ENCODE results near the gene RER1. TPM values are rescaled to one million over a fixed set of nuclear protein-coding genes. Genes with fewer than 3 reads are reported as not detected.

RER1 gene
- total and polyA plus RNA-seq, 9 donors: 51.0 to 224 (median 99.0) TPM

DNA sequence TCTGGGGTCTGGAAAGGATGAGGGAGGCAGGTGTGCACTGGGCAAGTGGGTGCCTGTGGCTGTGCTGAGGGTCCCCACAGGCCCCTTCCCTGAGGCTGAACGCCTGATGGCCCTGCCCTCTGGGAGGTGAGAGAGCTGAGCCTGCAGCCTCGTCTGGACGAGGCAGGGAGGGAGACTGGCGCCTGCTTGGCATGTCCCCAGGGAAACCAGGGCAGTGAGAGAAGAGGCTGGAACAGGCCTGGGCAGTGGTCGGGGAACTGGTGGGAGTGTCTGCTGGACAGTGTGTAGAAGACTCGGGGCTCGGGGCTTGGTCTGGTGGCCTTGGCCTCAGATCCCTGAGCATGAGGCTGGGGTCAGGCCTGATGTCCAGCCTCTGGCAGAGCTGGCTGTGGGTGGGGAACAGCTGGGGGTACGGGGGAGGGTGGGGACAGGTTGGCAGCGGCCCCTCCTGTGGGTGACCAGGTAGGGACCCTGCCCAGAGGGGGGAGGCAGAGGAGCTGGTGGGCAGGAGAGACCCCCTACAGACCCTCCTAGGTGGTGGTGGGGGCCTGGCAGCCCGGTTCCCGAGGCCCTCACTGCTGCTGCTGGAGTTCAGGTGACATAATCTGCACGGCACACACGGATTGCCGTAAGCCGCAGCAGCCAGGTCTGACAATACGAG, 53.7 kb downstream of the RER1 start:
- TF ChIP-seq, protein P1, sequence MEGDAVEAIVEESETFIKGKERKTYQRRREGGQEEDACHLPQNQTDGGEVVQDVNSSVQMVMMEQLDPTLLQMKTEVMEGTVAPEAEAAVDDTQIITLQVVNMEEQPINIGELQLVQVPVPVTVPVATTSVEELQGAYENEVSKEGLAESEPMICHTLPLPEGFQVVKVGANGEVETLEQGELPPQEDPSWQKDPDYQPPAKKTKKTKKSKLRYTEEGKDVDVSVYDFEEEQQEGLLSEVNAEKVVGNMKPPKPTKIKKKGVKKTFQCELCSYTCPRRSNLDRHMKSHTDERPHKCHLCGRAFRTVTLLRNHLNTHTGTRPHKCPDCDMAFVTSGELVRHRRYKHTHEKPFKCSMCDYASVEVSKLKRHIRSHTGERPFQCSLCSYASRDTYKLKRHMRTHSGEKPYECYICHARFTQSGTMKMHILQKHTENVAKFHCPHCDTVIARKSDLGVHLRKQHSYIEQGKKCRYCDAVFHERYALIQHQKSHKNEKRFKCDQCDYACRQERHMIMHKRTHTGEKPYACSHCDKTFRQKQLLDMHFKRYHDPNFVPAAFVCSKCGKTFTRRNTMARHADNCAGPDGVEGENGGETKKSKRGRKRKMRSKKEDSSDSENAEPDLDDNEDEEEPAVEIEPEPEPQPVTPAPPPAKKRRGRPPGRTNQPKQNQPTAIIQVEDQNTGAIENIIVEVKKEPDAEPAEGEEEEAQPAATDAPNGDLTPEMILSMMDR (IDR thresholded peaks at IDR 0.05): no peak
- WGBS, 3 donors: 42 to 61% (median 47%) methylated on average over 14 to 16 of the region's 16 CpGs
- DNase-seq: no peak
- H3K27me3 ChIP-seq: no peaks in the 10 kb centered on the region
- no peaks in the 10 kb centered on the region for H3K4me1 ChIP-seq (ENCODE audit: insufficient read depth)
- no peak overlapping the region for H3K27ac ChIP-seq
- no peak overlapping the region for H3K4me3 ChIP-seq
- no peaks in the 10 kb centered on the region for H3K9me3 ChIP-seq
- H3K36me3 ChIP-seq: no peaks in the 10 kb centered on the region
- intact Hi-C loops (cut with DNase I): no loop called here

DNA sequence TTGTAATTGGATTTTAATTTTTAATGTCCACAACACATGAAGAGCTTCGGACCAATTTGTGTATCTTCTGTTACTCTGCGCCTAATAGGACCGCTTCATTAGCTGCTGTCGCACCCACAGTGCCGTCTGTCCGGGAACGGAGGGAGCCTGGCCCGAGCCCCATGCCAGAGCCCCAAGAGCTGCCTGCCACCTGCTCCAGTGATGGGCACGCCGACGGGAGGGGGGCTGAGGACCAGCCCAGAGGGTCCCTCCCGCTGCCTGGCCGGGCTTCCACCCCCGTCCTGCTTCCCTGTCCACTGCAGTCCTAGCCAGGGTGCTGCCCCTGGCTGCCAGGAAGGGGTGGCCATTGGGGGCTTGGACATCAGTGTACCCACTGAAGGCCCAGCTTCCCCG, 54.2 kb downstream of the RER1 start:
- Histone ChIP-seq H3K27me3 (no peaks in the 10 kb centered on the region), H3K4me3 (no peak overlapping the region), H3K36me3 (no peaks in the 10 kb centered on the region), H3K27ac (no peak overlapping the region), H3K9me3 (no peaks in the 10 kb centered on the region), H3K4me1 (ENCODE audit: insufficient read depth) (no peaks in the 10 kb centered on the region)
- TF ChIP-seq POLR2A (IDR thresholded peaks at IDR 0.05): no peak
- no peak for TF ChIP-seq EP300 (IDR thresholded peaks at IDR 0.05)
- TF ChIP-seq, protein P1 (IDR thresholded peaks at IDR 0.05): no peak
- no peak for DNase-seq
- intact Hi-C loops (cut with DNase I): no loop called here
- 58 to 69% (median 64%) methylated on average over 15 of the region's 15 CpGs for WGBS, 3 donors

DNA sequence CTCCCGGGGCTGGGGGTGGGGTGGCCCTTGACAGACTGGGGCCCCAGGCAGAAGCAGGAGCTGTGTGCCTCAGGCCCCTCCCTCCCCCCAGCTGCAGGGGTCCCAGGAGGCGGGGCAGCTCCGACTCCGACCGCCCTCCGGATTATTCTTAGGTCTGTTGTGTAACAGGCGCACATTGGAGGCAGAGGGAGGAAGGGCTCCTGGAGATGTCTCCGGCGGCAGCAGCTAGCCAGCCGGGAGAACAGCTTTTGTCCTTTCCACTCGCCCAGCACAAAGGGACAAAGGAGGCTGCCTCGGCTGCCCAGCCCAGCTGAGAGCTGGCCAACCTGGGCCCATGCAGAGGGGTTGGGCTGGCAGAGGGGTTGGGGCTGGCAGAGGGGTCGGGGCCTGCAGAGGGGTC, 54.8 kb downstream of the RER1 start:
- intact Hi-C loops (cut with DNase I): no loop called here
- no peak overlapping the region for H3K27ac ChIP-seq
- TF ChIP-seq EP300 (IDR thresholded peaks at IDR 0.05): no peak
- TF ChIP-seq, protein P1 (IDR thresholded peaks at IDR 0.05): no peak
- no peak for TF ChIP-seq POLR2A (IDR thresholded peaks at IDR 0.05)
- no peaks in the 10 kb centered on the region for H3K27me3 ChIP-seq
- no peaks in the 10 kb centered on the region for H3K9me3 ChIP-seq
- no peaks in the 10 kb centered on the region for H3K36me3 ChIP-seq
- H3K4me3 ChIP-seq: no peak overlapping the region
- WGBS, 3 donors: 6 to 10% (median 6%) methylated on average over 12 to 13 of the region's 13 CpGs
- DNase-seq: no peak
- H3K4me1 ChIP-seq (ENCODE audit: insufficient read depth): no peaks in the 10 kb centered on the region

DNA sequence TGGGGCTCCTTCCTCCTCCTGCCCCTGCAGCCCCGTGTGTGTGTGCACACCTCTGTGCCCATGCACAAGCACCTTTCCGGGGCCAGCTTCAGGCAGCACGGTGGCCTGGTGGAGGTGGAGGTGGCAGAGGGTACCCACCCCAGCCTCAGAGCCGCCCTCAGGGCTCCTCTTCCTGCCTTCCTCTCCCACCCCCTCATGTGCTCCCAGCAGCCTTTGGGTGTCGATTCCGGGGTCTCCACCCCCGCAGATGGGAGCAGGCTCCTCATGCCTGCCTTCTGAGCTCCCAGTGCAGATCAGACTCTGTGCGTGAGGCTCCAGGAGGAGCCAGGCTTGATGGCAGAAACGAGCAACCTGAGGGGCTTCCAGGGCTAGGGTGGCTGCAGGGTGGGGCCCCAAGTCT, 55.2 kb downstream of the RER1 start:
- H3K27me3 ChIP-seq: no peaks in the 10 kb centered on the region
- H3K4me1 ChIP-seq (ENCODE audit: insufficient read depth): no peaks in the 10 kb centered on the region
- no peaks in the 10 kb centered on the region for H3K9me3 ChIP-seq
- TF ChIP-seq POLR2A (IDR thresholded peaks at IDR 0.05) (no peak), EP300 (IDR thresholded peaks at IDR 0.05) (no peak)
- TF ChIP-seq, protein P1 (IDR thresholded peaks at IDR 0.05): no peak
- no peak for DNase-seq
- H3K27ac ChIP-seq: no peak overlapping the region
- WGBS, 3 donors: 25 to 46% (median 25%) methylated on average over 9 of the region's 9 CpGs
- intact Hi-C loops (cut with DNase I): no loop called here
- H3K36me3 ChIP-seq: no peaks in the 10 kb centered on the region
- H3K4me3 ChIP-seq: no peak overlapping the region
